GM21447 (cell line): ENCODE results near the gene TXNDC11.

Source experiments
- ATAC-seq: cut with Tn5 transposase; IDR thresholded peaks from one replicate; pipeline ENCODE4 v1.9.1; 2021; ENCODE audit not compliant: unreplicated experiment

The TXNDC11 gene

DNA sequence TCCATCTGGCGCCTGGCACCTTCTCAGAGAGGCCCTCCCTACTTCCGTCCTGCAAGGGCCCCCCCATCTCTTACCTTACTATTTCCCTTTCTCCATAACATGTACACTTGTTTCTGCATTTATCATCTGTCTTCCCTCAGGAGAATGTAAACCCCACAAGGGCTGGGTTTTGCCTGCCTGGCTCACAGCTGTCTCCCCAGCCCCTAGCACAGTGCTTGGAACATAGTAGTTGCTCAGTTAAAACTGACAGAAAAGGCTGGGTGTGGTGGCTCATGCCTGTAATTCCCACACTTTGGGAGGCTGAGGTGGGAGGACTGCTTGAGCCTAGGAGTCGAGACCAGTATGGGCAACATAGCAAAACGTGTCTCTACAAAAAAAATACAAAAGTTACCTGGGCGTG is 80.1 kb downstream of the TXNDC11 start:
- no peak for ATAC-seq

GRCh38 chr16:11660565-11660964 is 82.1 kb downstream of the TXNDC11 start:
- ATAC-seq: no peak

DNA sequence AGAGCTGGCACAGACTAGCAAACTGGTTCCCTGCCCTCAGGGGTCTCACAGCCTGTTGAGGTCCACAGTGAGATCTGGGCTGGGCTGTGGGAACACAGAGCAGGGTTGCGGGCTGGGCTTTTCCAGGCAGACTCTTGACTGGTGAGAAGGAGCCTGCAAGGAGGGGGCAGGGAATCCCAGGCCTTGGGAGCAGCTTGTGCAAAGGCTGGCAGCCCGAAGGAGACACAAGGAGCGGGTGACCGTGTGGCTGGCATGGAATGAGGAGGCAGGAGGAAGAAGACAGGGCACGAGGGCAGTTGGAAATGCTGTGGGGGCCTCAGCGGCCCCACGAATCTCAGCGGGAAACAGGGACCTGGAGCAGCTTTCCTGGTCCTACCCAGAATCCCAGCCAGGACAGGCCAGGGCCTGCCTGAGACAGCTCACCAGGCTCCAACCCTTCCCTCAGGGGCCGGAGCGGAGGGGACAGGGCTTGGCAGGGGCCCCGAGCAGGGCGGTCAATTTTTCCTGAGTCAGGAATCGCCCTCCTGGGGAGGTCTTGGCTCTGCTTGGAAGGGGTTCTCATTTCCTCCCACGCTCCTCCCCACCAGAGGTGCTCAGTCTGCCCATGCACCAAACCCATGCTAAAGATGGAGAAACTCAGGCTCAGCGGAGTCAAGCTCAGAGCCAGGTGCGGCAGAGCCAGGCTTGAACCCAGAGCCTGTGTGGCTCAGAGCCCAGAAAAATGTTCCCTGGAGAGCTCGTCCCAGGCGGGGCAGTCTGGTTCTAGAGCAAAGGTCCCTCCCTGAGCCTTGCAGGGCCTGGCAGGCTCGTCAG is 83.6 kb downstream of the TXNDC11 start:
- no peak for ATAC-seq

DNA sequence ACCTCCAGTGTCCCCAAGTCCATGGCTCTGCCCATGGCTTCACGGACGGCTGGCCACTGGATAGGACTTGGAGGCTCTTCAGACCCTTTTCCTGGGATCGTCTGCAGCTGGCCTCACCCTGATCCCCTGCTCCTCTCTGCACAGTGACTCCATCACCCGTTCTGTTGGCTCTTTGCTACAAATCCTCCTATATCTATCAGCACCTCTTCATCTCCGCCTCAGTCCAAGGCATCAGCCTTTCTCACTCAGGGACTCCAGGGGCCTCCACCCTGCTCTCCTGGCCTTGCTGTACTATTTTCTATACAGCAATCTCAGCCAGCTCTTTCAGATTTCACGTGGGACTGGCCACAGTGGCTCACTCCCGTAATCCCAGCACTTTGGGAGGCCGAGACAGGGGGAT is 85.1 kb downstream of the TXNDC11 start:
- no peak for ATAC-seq

DNA sequence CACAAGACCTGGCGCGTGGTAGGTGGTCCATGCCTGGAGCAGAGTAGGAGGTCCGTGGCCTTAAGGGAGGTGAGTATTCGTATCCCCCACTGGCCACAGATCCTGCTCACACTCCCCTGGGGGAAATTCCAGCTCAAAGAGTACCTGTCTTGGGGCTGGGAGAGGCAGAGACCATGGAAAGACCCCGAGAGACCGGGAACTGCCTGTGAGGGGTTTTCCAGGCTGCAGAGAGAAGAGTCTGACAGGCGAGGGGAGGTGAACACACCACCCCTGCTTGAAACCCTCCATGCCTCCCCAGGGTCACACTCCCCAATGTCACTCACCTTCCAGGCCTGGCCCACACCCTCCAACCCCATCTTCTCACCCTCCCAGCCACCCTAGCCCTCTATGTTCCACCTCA is 87.0 kb downstream of the TXNDC11 start:
- ATAC-seq: no peak

GRCh38 chr16:11651796-11652195 is 90.9 kb downstream of the TXNDC11 start:
- no peak for ATAC-seq

- ATAC-seq: no peak
These were observed 91.7 kb downstream of the TXNDC11 start for GRCh38 chr16:11650641-11651591.

- no peak for ATAC-seq
These were observed 93.4 kb downstream of the TXNDC11 start for GRCh38 chr16:11649276-11649675.

GRCh38 chr16:11642765-11643116 is 99.9 kb downstream of the TXNDC11 start:
- ATAC-seq: no peak

DNA sequence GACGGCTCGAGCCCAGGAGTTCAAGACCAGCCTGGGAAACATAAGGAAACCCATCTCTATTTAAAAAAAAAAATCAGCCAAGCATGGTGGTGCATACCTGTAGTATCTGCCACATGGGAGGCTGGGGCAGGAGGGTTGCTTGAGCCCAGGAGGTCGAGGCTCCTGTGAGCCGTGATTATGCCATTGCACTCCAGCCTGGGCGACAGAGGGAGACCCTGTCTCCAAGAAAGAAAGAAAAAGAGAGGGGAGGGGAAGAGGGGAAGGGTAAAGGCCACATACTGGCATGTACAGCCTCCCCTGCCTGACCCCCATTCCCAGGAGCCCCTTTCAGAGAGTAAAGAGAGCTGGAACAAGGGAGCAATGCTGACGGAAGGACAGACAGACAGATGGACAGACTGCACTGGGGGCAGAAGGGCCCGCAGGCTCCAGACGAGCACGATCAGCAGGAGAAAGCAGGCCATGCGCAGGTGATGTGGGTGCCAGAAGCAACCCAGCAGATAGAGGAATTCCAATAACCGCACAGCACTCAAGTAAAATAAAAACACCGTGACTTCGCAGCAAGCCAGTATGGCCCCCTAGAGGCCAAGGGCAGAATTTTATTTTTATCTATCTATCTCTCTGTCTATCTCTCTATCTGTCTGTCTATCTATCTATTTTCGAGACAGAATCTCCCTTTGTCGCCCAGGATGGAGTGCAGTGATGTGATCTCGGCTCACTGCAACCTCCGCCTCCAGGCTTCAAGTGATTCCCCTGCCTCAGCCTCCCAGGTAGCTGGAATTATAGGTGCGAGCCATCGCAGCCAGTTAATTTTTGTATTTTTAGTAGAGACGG is 101.5 kb downstream of the TXNDC11 start:
- ATAC-seq: no peak

GRCh38 chr16:11639925-11640899 is 102.4 kb downstream of the TXNDC11 start:
- no peak for ATAC-seq

GRCh38 chr16:11639008-11639562 is 103.6 kb downstream of the TXNDC11 start:
- ATAC-seq: no peak

- no peak for ATAC-seq
These were observed 104.5 kb downstream of the TXNDC11 start for GRCh38 chr16:11638140-11638539.

GRCh38 chr16:11637320-11637719 is 105.3 kb downstream of the TXNDC11 start:
- ATAC-seq: no peak

DNA sequence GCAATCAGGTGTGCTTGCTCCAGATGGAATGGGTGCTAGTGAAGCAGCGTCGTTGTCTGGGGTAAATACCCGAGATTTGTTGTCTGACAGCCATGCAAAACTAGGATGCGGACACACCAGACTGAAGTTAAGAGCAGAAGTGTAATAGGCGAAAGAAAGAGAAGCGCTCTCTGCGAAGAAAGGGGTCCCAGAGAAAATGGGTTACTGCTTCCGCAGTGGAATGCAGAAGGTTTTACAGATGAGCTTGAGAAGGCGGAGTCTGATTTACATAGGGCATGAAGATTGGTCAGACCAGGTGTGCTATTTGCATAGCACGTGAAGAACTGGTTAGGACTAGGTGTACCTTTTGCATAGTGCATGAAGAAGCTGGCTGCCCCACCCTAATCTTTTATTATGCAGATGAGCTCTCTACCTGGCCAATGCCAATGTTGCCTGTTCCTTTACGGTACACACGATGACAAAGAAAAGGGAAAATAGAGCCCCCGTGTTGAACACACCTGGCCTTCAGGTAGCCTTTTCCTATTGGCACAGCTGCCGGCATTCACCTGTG is 106.4 kb downstream of the TXNDC11 start:
- ATAC-seq: no peak

- no peak for ATAC-seq
These were observed 106.9 kb downstream of the TXNDC11 start for GRCh38 chr16:11635679-11636171.

DNA sequence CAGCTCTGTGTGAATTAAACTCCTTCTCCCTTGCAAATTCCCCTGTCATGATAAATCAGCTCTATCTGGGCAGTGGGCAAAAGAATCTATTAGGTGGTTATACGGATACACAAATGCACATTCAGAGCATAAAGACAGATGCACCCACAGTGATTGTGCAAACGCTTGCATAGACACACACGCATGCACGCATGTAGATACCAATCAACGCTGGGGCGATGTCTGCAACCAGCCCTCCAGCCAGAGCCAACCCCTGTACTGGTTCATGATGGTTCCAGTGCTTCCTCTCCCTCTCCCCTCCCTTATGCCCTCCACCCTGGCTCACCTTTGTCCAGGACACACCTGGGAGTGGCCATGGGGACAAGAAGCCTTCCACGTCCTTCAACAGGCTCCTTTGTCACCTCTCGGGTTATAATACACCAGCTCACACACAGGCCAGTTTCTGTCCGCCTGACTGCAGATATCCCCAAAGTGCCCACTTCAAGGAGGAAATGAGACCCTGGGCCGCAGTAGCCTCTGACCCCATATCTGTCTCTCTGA is 107.5 kb downstream of the TXNDC11 start:
- no peak for ATAC-seq

- no peak for ATAC-seq
These were observed 108.3 kb downstream of the TXNDC11 start for GRCh38 chr16:11634312-11634711.

GRCh38 chr16:11633113-11633512 is 109.5 kb downstream of the TXNDC11 start:
- ATAC-seq: no peak
